GM18526 (cell line): ENCODE results near the gene MBD6.

Source experiments
- POLR2A ChIP-seq: IDR thresholded peaks from 3 replicates; pipeline ENCODE4 v1.6.1; 2011; ENCODE audit not compliant: insufficient read length; ENCODE audit errors: extremely low read depth

MBD6 gene

DNA sequence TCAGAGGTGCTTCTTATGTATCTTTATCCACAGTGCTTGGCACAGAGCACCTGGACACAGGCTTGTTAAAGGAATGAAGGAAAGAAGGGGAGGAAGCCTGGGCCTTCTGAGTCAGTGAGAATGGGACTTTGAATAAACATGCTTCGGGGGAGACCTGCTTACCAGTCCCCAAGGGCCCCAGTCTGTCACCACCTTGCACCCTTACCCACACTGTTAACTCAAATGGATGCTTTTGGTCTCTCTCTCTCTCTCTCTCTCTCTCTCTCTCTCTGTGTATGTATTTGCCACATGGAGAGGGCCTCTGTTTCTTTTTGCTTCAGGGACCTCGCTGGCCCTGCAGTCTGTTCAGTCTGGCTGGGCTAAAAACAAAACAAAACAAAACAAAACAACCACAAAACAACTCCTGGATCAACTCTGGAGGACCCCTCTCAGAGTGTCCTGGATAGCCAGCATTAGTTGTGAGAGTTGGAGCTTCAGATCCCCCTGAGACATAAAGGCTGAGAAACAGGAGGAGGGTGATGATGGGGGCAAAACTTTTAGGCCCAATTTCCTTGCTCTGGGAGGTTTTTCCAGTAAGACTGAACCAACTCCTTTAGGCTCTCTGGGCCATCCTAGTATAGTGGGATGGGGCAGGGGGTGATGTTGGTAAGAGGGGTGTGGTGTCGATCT is 29.1 kb downstream of the MBD6 start:
- no peak for TF ChIP-seq POLR2A

GRCh38 chr12:57552306-57552651 is 29.7 kb downstream of the MBD6 start:
- TF ChIP-seq POLR2A: no peak

GRCh38 chr12:57552835-57553313 is 30.2 kb downstream of the MBD6 start:
- TF ChIP-seq POLR2A: no peak

GRCh38 chr12:57553343-57554202 is 30.9 kb downstream of the MBD6 start:
- TF ChIP-seq POLR2A: no peak

GRCh38 chr12:57554453-57554852 is 31.8 kb downstream of the MBD6 start:
- TF ChIP-seq POLR2A: no peak

DNA sequence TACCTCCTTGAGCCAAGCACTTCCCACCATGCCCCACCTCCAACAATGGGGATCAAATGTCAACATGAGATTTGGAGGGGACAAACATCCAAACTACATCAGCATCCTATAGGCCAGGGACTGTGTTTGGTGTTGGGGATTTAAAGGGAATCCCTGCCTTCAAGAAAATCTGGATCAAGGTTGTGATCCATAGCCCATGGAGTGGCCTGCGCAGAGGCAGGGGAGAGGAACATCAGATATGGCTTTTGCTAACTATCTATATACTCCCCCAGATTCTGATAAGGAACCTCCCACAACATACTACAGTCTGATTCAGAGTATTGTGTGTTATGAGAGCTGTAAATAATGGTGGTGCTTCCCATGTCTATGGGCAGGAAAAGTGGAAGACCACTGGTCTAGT is 32.3 kb downstream of the MBD6 start:
- no peak for TF ChIP-seq POLR2A

GRCh38 chr12:57558864-57559263 is 36.2 kb downstream of the MBD6 start:
- TF ChIP-seq POLR2A: no peak

- no peak for TF ChIP-seq POLR2A
Measured at GRCh38 chr12:57560516-57560915, 37.9 kb downstream of the MBD6 start.

DNA sequence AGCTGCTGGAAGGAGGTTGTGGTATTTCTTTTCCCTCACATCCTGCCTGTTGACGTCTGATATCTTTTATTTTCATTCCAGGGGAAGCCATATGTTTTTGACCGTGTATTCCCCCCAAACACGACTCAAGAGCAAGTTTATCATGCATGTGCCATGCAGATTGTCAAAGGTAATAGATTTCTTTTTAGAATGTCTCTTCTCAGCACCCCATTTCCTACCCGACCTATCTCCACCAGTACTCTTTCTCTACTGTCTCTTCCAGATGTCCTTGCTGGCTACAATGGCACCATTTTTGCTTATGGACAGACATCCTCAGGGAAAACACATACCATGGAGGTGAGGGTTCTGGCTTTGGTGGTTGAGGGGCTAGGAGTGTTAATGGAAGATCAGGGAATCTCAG is 40.7 kb downstream of the MBD6 start:
- TF ChIP-seq POLR2A: no peak

GRCh38 chr12:57564178-57564740 is 41.6 kb downstream of the MBD6 start:
- no peak for TF ChIP-seq POLR2A

DNA sequence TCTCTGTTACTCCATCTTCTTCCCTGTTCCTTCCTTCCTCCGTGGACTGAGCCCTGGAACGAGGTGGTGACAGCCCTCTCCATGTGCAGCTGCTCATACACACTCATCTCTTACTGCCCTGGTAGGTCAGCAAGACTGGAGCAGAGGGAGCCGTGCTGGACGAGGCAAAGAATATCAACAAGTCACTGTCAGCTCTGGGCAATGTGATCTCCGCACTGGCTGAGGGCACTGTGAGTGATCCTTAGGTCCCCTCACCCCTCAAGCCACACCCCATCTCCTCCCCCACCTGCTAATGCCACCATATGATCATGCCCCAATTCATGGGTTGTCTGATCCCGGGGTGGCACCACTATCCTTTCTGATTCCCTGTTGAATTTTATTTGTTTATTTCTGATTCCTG is 46.2 kb downstream of the MBD6 start:
- TF ChIP-seq POLR2A: no peak

- TF ChIP-seq POLR2A: no peak
Measured at GRCh38 chr12:57569858-57570257, 47.2 kb downstream of the MBD6 start.

- no peak for TF ChIP-seq POLR2A
Measured at GRCh38 chr12:57571926-57572762, 49.5 kb downstream of the MBD6 start.

- no peak for TF ChIP-seq POLR2A
Measured at GRCh38 chr12:57574795-57575194, 52.2 kb downstream of the MBD6 start.

GRCh38 chr12:57575771-57576612 is 53.4 kb downstream of the MBD6 start:
- TF ChIP-seq POLR2A: no peak

DNA sequence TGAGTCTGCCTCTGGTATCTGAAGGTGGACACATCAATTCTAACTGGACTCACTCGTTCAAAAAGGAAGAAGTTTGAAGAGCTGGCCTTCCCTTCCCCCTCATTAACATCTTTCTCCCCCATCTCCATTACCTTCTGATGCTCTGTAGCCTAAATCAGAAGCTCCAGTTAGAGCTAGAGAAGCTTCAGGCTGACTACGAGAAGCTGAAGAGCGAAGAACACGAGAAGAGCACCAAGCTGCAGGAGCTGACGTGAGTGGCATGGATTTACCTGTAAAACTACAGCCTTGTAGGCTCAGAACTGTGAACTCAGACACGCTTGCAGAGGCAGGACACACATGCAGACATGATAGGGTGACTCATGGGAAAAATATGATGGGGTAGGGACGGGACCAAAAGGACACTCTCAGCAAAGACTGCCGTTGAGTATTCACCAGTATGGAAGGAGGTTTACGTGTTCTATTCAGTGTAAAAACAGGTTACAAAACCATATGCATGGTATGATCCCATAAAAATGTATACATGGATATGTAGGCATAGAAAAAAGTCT is 54.1 kb downstream of the MBD6 start:
- TF ChIP-seq POLR2A: no peak
